IMR-90 (cell line): ENCODE measurements around the gene TEX38. TPM values are rescaled to one million over a fixed set of nuclear protein-coding genes. Genes with fewer than 3 reads are reported as not detected.
"Not testable (repeated sequence)": the region's sequence is repeated elsewhere in the genome, so short reads cannot be mapped to it uniquely, and the experiment has no call there.

ENCODE experiments used
- ATAC-seq: fragments of 200-7000 bp; cut with Tn5 transposase; 2 replicates; pipeline ENCODE4 v1.9.1; 2020; ENCODE audit warnings: low read depth, mild to moderate bottlenecking, moderate library complexity
- BruUV-seq: library from RNA; stranded (reverse); fragments of 400-500 nt; replicated peaks from 2 replicates; lab custom pipeline; 2021; lab: Mats Ljungman, UMichigan
- CTCF ChIA-PET: fragments of 300-600 bp; formaldehyde crosslinking; extraction: SDS; loops from one replicate; lab custom pipeline; 2021; ENCODE audit warnings: antibody characterized with exemption; lab: Yijun Ruan, JAX
- POLR2A ChIA-PET: fragments of 300-600 bp; sonication (Branson Sonifier 250); formaldehyde crosslinking; loops from one replicate; lab custom pipeline; 2022; ENCODE audit warnings: antibody characterized with exemption; ENCODE audit not compliant: unreplicated experiment; lab: Charles Lee
- DNase-seq: peaks from one replicate; pipeline ENCODE4 v3.0.0; 2013
- H2AFZ ChIP-seq: replicated peaks from 2 replicates; pipeline ENCODE3; 2013; ENCODE audit warnings: low read length, mild to moderate bottlenecking; ENCODE audit not compliant: poor library complexity
- H2AK5ac ChIP-seq: 2 replicates; pipeline ENCODE4 v1.6.1; 2013; ENCODE audit warnings: low read depth, low read length, inconsistent platforms
- H2AK9ac ChIP-seq: replicated peaks from 2 replicates; pipeline ENCODE3; 2013; ENCODE audit warnings: mild to moderate bottlenecking, low read depth, low read length, moderate library complexity; ENCODE audit not compliant: poor library complexity
- H2BK120ac ChIP-seq: 2 replicates; pipeline ENCODE4 v1.6.1; 2013; ENCODE audit warnings: low read depth, low read length, inconsistent platforms
- H2BK15ac ChIP-seq: 3 replicates; pipeline ENCODE4 v1.6.1; 2013; ENCODE audit warnings: low read depth, low read length, inconsistent platforms
- H2BK20ac ChIP-seq: 2 replicates; pipeline ENCODE4 v1.6.1; 2013; ENCODE audit warnings: low read depth, mild to moderate bottlenecking, inconsistent platforms, low read length, moderate library complexity
- H2BK5ac ChIP-seq: 2 replicates; pipeline ENCODE4 v1.6.1; 2013; ENCODE audit warnings: mild to moderate bottlenecking, low read depth, low read length, inconsistent platforms; ENCODE audit not compliant: poor library complexity, severe bottlenecking
- H3K14ac ChIP-seq: replicated peaks from 2 replicates; pipeline ENCODE4 v1.6.1; 2013; ENCODE audit warnings: low read depth, low read length, inconsistent platforms
- H3K18ac ChIP-seq: 2 replicates; pipeline ENCODE4 v1.6.1; 2013; ENCODE audit warnings: low read depth, low read length, control low read depth
- H3K23ac ChIP-seq: 2 replicates; pipeline ENCODE4 v1.6.1; 2013; ENCODE audit warnings: low read depth, low read length, inconsistent platforms
- H3K27ac ChIP-seq: 2 replicates; pipeline ENCODE4 v1.5.1; 2013; ENCODE audit warnings: mild to moderate bottlenecking, control low read depth, low read length; ENCODE audit not compliant: insufficient read depth
- H3K27me3 ChIP-seq: 2 replicates; pipeline ENCODE4 v1.6.1; 2013; ENCODE audit warnings: low read length; ENCODE audit not compliant: control insufficient read depth, insufficient read depth
- H3K36me3 ChIP-seq: 2 replicates; pipeline ENCODE4 v1.6.1; 2013; ENCODE audit warnings: low read length, mixed read lengths; ENCODE audit not compliant: control insufficient read depth, insufficient read depth
- H3K4ac ChIP-seq: 2 replicates; pipeline ENCODE4 v1.6.1; 2013; ENCODE audit warnings: low read depth, low read length, inconsistent platforms
- H3K4me1 ChIP-seq: 2 replicates; pipeline ENCODE4 v1.6.1; 2013; ENCODE audit warnings: low read length, mixed read lengths; ENCODE audit not compliant: control insufficient read depth, insufficient read depth
- H3K4me2 ChIP-seq: 2 replicates; pipeline ENCODE4 v1.6.1; 2013; ENCODE audit warnings: low read depth, mild to moderate bottlenecking, control low read depth, low read length, moderate library complexity
- H3K4me3 ChIP-seq: 2 replicates; pipeline ENCODE4 v1.5.1; 2013; ENCODE audit warnings: low read depth, mild to moderate bottlenecking, control low read depth, low read length, moderate library complexity; ENCODE audit not compliant: insufficient read depth
- H3K56ac ChIP-seq: 2 replicates; pipeline ENCODE4 v1.6.1; 2013; ENCODE audit warnings: low read length, inconsistent platforms; ENCODE audit not compliant: insufficient read depth; ENCODE audit errors: extremely low read depth
- H3K79me1 ChIP-seq, 2 experiments: 2 replicates each; pipeline ENCODE4 v1.6.1; 2013; ENCODE audit warnings: low read length in 2 of 2, inconsistent platforms in 1 of 2, low read depth in 1 of 2
- H3K9ac ChIP-seq: 2 replicates; pipeline ENCODE4 v1.6.1; 2013; ENCODE audit warnings: low read depth, low read length, control low read depth
- H3K9me1 ChIP-seq: 2 replicates; pipeline ENCODE4 v1.6.1; 2013; ENCODE audit warnings: low read length, inconsistent platforms; ENCODE audit not compliant: insufficient read depth
- H3K9me3 ChIP-seq: 2 replicates; pipeline ENCODE4 v1.6.1; 2013; ENCODE audit warnings: low read length; ENCODE audit not compliant: control insufficient read depth, insufficient read depth
- H4K20me1 ChIP-seq: 2 replicates; pipeline ENCODE4 v1.6.1; 2013; ENCODE audit warnings: low read length, inconsistent platforms; ENCODE audit not compliant: insufficient read depth
- H4K5ac ChIP-seq: 2 replicates; pipeline ENCODE4 v1.6.1; 2013; ENCODE audit warnings: mild to moderate bottlenecking, low read depth, low read length, control low read depth
- H4K8ac ChIP-seq, 2 experiments: 2 replicates each; pipeline ENCODE4 v1.6.1; 2013; ENCODE audit warnings: low read depth in 2 of 2, low read length in 2 of 2, control low read depth in 1 of 2, inconsistent platforms in 1 of 2
- H4K91ac ChIP-seq: 2 replicates; pipeline ENCODE4 v1.6.1; 2013; ENCODE audit warnings: low read depth, low read length, inconsistent platforms; ENCODE audit not compliant: insufficient read depth
- CHD1 ChIP-seq: IDR thresholded peaks from 2 replicates; pipeline ENCODE4 v1.6.1; 2012; ENCODE audit warnings: low read depth, low read length, improper control_type of control experiment
- MAZ ChIP-seq: IDR thresholded peaks from 2 replicates; pipeline ENCODE4 v1.6.1; 2012; ENCODE audit warnings: low read depth, mild to moderate bottlenecking, low read length, improper control_type of control experiment, moderate library complexity, borderline replicate concordance
- MXI1 ChIP-seq: IDR thresholded peaks from 2 replicates; pipeline ENCODE4 v1.6.1; 2012; ENCODE audit warnings: low read depth, mild to moderate bottlenecking, low read length, moderate library complexity, borderline replicate concordance
- NFE2L2 ChIP-seq: fragments of 150-350 bp; IDR thresholded peaks from 2 replicates; pipeline ENCODE4 v1.6.1; 2016; ENCODE audit warnings: low read depth, mild to moderate bottlenecking, low read length
- POLR2A ChIP-seq: IDR thresholded peaks from 2 replicates; pipeline ENCODE4 v1.6.1; 2012; ENCODE audit warnings: mild to moderate bottlenecking, low read depth, low read length
- RAD21 ChIP-seq: IDR thresholded peaks from 2 replicates; pipeline ENCODE4 v1.6.1; 2012; ENCODE audit warnings: low read length, improper control_type of control experiment
- SMC3 ChIP-seq: fragments of 150-350 bp; IDR thresholded peaks from 2 replicates; pipeline ENCODE4 v1.6.1; 2016; ENCODE audit warnings: low read depth, mild to moderate bottlenecking, antibody characterized with exemption, low read length, moderate library complexity
- WGBS, 2 experiments: methylation state at CpG; one replicate each; pipeline versions ENCODE4 v1.1.5 to v1.1.7; 2013; ENCODE audit warnings: missing lambda C conversion rate in 2 of 2; ENCODE audit not compliant: insufficient read length in 1 of 2; ENCODE audit errors: extremely low coverage in 2 of 2; 5-methylcytosine and 5-hydroxymethylcytosine counted together
- dilution Hi-C: fragments of 300-500 bp; cut with HindIII; formaldehyde crosslinking; loops from one replicate; pipeline ENCODE4 v1.14.3; 2018; ENCODE audit warnings: low sequenced_read_pairs; ENCODE audit not compliant: unreplicated experiment
- in situ Hi-C: fragments of 300-500 bp; cut with MboI; formaldehyde crosslinking; loops from 3 replicates; pipeline ENCODE4 v1.14.3; 2019; ENCODE audit warnings: low sequenced_read_pairs, inconsistent platforms, mixed read lengths
- intact Hi-C: fragments of 100-400 bp; cut with micrococcal nuclease; formaldehyde crosslinking; loops from 2 replicates; pipeline ENCODE4 v1.10.0; 2022
- polyA plus RNA-seq, 3 experiments: library from polyadenylated mRNA; depleted of rRNA; stranded (reverse); fragments of >200 nt; gene quantifications; 2 replicates each; pipeline ENCODE4 v1.2.3, GENCODE V29; 2012; ENCODE audit warnings: low replicate concordance in 1 of 3
- total RNA-seq: library from RNA; depleted of rRNA; stranded (reverse); fragments of >200 nt; gene quantifications from 2 replicates; pipeline ENCODE4 v1.2.3, GENCODE V29; 2012

Gene TEX38
- total and polyA plus RNA-seq, 2 of the 4 experiments (the other 2 are of a cell fraction) = not detected

GRCh38 chr1:46692811-46693770, 21.4 kb downstream of the TEX38 start:
- ChIA-PET POLR2A (no interaction called here), CTCF (interaction anchor here (0.7 kb wide), 1 partner anchor 75 kb away, joined by 5 read pairs; no protein-coding TSS in a partner anchor)
- H3K4me3 ChIP-seq = no peak overlapping the region
- no peak for ATAC-seq
- H3K9me1 ChIP-seq = peaks cover 6% of the 10 kb centered on the region; the same call in 1 of the 2 replicates
- H3K4me1 ChIP-seq = peaks cover 6% of the 10 kb centered on the region; the same call in 1 of the 2 replicates
- in situ Hi-C loops = no loop called here
- H4K91ac ChIP-seq = no peak overlapping the region
- WGBS, 2 experiments = no CpG with 5 or more reads among the region's 3 CpGs
- no peak overlapping the region for H3K9ac ChIP-seq
- peaks cover 26 to 33% of the 10 kb centered on the region in 2 experiments for H3K79me1 ChIP-seq
- H3K27ac ChIP-seq = no peak overlapping the region
- H2BK120ac ChIP-seq = no peak overlapping the region
- DNase-seq = no peak
- intact Hi-C loops = no loop called here
- BruUV-seq = no TSS peak
- TF ChIP-seq POLR2A (no peak), MXI1 (no peak), SMC3 (no peak), NFE2L2 (no peak), RAD21 (no peak), CHD1 (no peak), MAZ (no peak)
- H4K8ac ChIP-seq = no peak overlapping the region
- H4K20me1 ChIP-seq = no peaks in the 10 kb centered on the region
- no peak overlapping the region for H3K23ac ChIP-seq
- H3K18ac ChIP-seq = no peak overlapping the region
- no peak overlapping the region for H2BK20ac ChIP-seq
- H3K27me3 ChIP-seq = no peaks in the 10 kb centered on the region
- dilution Hi-C loops = no loop called here
- no peaks in the 10 kb centered on the region for H3K9me3 ChIP-seq
- no peak overlapping the region for H2BK5ac ChIP-seq
- no peak overlapping the region for H4K5ac ChIP-seq
- H3K36me3 ChIP-seq = peaks cover 39% of the 10 kb centered on the region
- no peak overlapping the region for H2AFZ ChIP-seq
- no peak overlapping the region for H3K56ac ChIP-seq
- no peak overlapping the region for H3K4me2 ChIP-seq
- no peak overlapping the region for H3K4ac ChIP-seq
- no peak overlapping the region for H2AK9ac ChIP-seq
- H3K14ac ChIP-seq = no peak overlapping the region
- no peak overlapping the region for H2AK5ac ChIP-seq
- H2BK15ac ChIP-seq = no peak overlapping the region

GRCh38 chr1:46694676-46695075, 23.0 kb downstream of the TEX38 start:
- dilution Hi-C loops, H3K23ac ChIP-seq, H3K9ac ChIP-seq, H4K20me1 ChIP-seq, H2BK20ac ChIP-seq, H4K91ac ChIP-seq, H2AK5ac ChIP-seq, H3K9me1 ChIP-seq, ATAC-seq, H4K5ac ChIP-seq, H3K14ac ChIP-seq, H3K56ac ChIP-seq, H3K18ac ChIP-seq, H3K4ac ChIP-seq, H4K8ac ChIP-seq, H2BK5ac ChIP-seq, H3K27ac ChIP-seq, H2BK120ac ChIP-seq, H3K4me2 ChIP-seq, H2BK15ac ChIP-seq, DNase-seq, H2AFZ ChIP-seq, CTCF ChIA-PET, H3K4me3 ChIP-seq, H2AK9ac ChIP-seq, intact Hi-C loops, POLR2A ChIA-PET, BruUV-seq, in situ Hi-C loops, H3K27me3 ChIP-seq, H3K4me1 ChIP-seq, H3K9me3 ChIP-seq: not testable (repeated sequence)
- Histone ChIP-seq H3K79me1 (peaks cover 30 to 35% of the 10 kb centered on the region in 2 experiments), H3K36me3 (peaks cover 29% of the 10 kb centered on the region)
- no CpG with 5 or more reads among the region's 4 CpGs for WGBS, 2 experiments
